ENCODE measurements around the gene RAD51D. TPM values are rescaled to one million over a fixed set of nuclear protein-coding genes. Genes with fewer than 3 reads are reported as not detected.
A peak's percentile ranks its signal among the peaks of the same experiment; 100 is the strongest.
"Not testable (repeated sequence)": the region's sequence is repeated elsewhere in the genome, so short reads cannot be mapped to it uniquely, and the experiment has no call there.

The RAD51D gene
- total and polyA plus RNA-seq, 2 donors from 2014 or later: 7.8 to 13.8 TPM

GRCh38 chr17:35094902-35095301 lies 24.8 kb downstream of the RAD51D start:
- peaks cover 0 to under 1% (median 0%) of the 10 kb centered on the region in 3 donors for H3K4me1 ChIP-seq (ENCODE audit: control insufficient read depth in 2 of 3, insufficient read depth in 2 of 3, low read depth in 1 of 3, low read length in 3 of 3)
- TF ChIP-seq CTCF (IDR thresholded peaks at IDR 0.05; ENCODE audit: borderline replicate concordance, extremely low read depth, insufficient read depth): no peak
- no peak overlapping the region for H3K4me3 ChIP-seq (ENCODE audit: low read length in 3 of 3)
- no peak overlapping the region for H3K9ac ChIP-seq (ENCODE audit: low read length in 3 of 3)
- peaks cover 0 to 6% (median 0%) of the 10 kb centered on the region in 3 donors for H3K36me3 ChIP-seq (ENCODE audit: control insufficient read depth in 2 of 3, insufficient read depth in 3 of 3, low read length in 3 of 3)
- no peaks in the 10 kb centered on the region for H3K9me3 ChIP-seq (ENCODE audit: control insufficient read depth in 2 of 3, insufficient read depth in 1 of 3, low read length in 3 of 3)
- intact Hi-C loops (cut with DNase I): loop anchor here (10.0 kb wide), 1 partner anchor 540 kb away; no protein-coding TSS in a partner anchor
- no peaks in the 10 kb centered on the region for H3K27me3 ChIP-seq (ENCODE audit: control insufficient read depth, insufficient read depth, low read length)
- no peak for DNase-seq
- no peak overlapping the region for H3K27ac ChIP-seq (ENCODE audit: low read depth in 2 of 2, low read length in 2 of 2)
- no peak for FAIRE-seq

GRCh38 chr17:35090707-35091106 lies 29.0 kb downstream of the RAD51D start:
- H3K4me1 ChIP-seq (ENCODE audit: control insufficient read depth in 2 of 3, insufficient read depth in 2 of 3, low read depth in 1 of 3, low read length in 3 of 3); H3K9ac ChIP-seq (ENCODE audit: low read length in 3 of 3); H3K27me3 ChIP-seq (ENCODE audit: control insufficient read depth, insufficient read depth, low read length); H3K27ac ChIP-seq (ENCODE audit: low read depth in 2 of 2, low read length in 2 of 2); H3K36me3 ChIP-seq (ENCODE audit: control insufficient read depth in 2 of 3, insufficient read depth in 3 of 3, low read length in 3 of 3); H3K4me3 ChIP-seq (ENCODE audit: low read length in 3 of 3); DNase-seq; H3K9me3 ChIP-seq (ENCODE audit: control insufficient read depth in 2 of 3, insufficient read depth in 1 of 3, low read length in 3 of 3); FAIRE-seq: not testable (repeated sequence)
- intact Hi-C loops (cut with DNase I): loop anchor here (10.0 kb wide), 1 partner anchor 536 kb away; no protein-coding TSS in a partner anchor

GRCh38 chr17:35089586-35090296 lies 29.9 kb downstream of the RAD51D start:
- FAIRE-seq: no peak
- no peaks in the 10 kb centered on the region for H3K36me3 ChIP-seq (ENCODE audit: control insufficient read depth in 2 of 3, insufficient read depth in 3 of 3, low read length in 3 of 3)
- H3K4me3 ChIP-seq (ENCODE audit: low read length in 3 of 3): peak overlapping the region; percentile 39 to 67 (median 55)
- no peak for TF ChIP-seq CTCF (IDR thresholded peaks at IDR 0.05; ENCODE audit: borderline replicate concordance, extremely low read depth, insufficient read depth)
- H3K4me1 ChIP-seq (ENCODE audit: control insufficient read depth in 2 of 3, insufficient read depth in 2 of 3, low read depth in 1 of 3, low read length in 3 of 3): peaks cover 0 to 8% (median 0%) of the 10 kb centered on the region in 3 donors
- peak overlapping the region; percentile 26 to 78 (median 49) for H3K9ac ChIP-seq (ENCODE audit: low read length in 3 of 3)
- H3K27me3 ChIP-seq (ENCODE audit: control insufficient read depth, insufficient read depth, low read length): no peaks in the 10 kb centered on the region
- intact Hi-C loops (cut with DNase I): loop anchor here (10.0 kb wide), 1 partner anchor 535 kb away; no protein-coding TSS in a partner anchor
- no peak for DNase-seq
- H3K9me3 ChIP-seq (ENCODE audit: control insufficient read depth in 2 of 3, insufficient read depth in 1 of 3, low read length in 3 of 3): no peaks in the 10 kb centered on the region
- H3K27ac ChIP-seq (ENCODE audit: low read depth in 2 of 2, low read length in 2 of 2): peak overlapping the region; percentile 45 to 65

GRCh38 chr17:35088881-35089585 lies 30.6 kb downstream of the RAD51D start:
- DNase-seq (peak; percentile 89 to 95 (median 92)), FAIRE-seq (no peak)
- H3K9ac ChIP-seq (ENCODE audit: low read length in 3 of 3): peak overlapping the region; percentile 27 to 81 (median 49)
- peak overlapping the region; percentile 62 to 96 (median 67) for H3K4me3 ChIP-seq (ENCODE audit: low read length in 3 of 3)
- no peaks in the 10 kb centered on the region for H3K27me3 ChIP-seq (ENCODE audit: control insufficient read depth, insufficient read depth, low read length)
- peaks cover 0 to 8% (median 0%) of the 10 kb centered on the region in 3 donors for H3K4me1 ChIP-seq (ENCODE audit: control insufficient read depth in 2 of 3, insufficient read depth in 2 of 3, low read depth in 1 of 3, low read length in 3 of 3)
- intact Hi-C loops (cut with DNase I): no loop called here
- H3K27ac ChIP-seq (ENCODE audit: low read depth in 2 of 2, low read length in 2 of 2): peak overlapping the region; percentile 74 to 91
- no peaks in the 10 kb centered on the region for H3K36me3 ChIP-seq (ENCODE audit: control insufficient read depth in 2 of 3, insufficient read depth in 3 of 3, low read length in 3 of 3)
- peak; percentile 84 for TF ChIP-seq CTCF (IDR thresholded peaks at IDR 0.05; ENCODE audit: borderline replicate concordance, extremely low read depth, insufficient read depth)
- H3K9me3 ChIP-seq (ENCODE audit: control insufficient read depth in 2 of 3, insufficient read depth in 1 of 3, low read length in 3 of 3): no peaks in the 10 kb centered on the region

Data from kidney (tissue), 14 donors.